Activated CD4-positive, CD25-positive, alpha-beta regulatory T cell treated with anti-CD3 and anti-CD28 coated beads, Interleukin-2, amount 50 U/mL, for 24 hours (primary cell): ENCODE measurements around the gene DNAH2.

Source experiments
- ATAC-seq, 2 donors: fragments of 150-1000 bp; cut with Tn5 transposase; one replicate each; pipeline ENCODE4 v1.10.0; 2021; ENCODE audit warnings: mild to moderate bottlenecking in 1 of 2, moderate library complexity in 1 of 2

DNAH2 gene

DNA sequence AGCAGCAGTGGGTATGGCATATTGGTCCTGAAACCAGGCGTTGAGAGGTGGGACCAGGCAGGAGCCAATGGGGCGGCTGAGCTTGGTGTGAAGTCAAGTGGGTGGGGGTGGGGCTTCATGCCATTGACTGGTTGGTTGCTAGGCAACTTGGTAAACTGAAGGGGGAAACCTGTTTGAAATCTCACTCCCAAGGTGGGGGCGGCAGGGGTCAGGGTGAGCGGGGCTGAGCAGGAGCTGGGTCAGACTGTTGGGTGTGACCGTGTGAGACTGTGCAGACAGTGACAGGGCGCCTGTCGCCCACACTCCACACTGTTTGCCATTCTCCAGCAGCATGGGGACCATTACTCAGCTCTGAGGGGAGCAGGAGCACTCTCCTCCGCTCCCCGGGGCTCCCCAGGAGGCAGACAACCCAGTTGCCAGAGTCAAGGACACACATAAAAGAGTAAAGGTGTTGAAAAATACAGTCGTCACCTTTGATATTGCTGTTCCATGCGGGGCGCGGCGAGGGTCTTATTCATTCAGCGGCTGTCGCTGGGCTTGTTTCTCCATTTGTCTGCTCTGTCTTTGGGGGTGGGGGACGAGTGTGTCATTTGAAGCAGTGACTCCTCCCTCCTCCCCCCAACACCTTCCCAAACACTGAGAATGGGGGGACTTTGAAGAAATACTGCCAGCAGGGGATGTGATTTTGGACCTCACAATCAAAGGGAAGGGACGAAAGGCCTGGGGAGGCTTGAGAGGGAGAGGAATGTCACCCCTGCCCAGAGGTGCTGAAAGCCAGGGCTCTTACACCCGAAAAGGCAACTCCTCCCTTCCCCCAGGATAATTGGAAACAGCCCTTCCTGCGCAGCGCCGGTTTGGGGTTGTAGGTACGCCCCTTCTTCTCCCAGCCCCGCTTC lies 13.7 kb upstream of the DNAH2 start:
- peak in 1 of 2 donors; percentile 30 for ATAC-seq

DNA sequence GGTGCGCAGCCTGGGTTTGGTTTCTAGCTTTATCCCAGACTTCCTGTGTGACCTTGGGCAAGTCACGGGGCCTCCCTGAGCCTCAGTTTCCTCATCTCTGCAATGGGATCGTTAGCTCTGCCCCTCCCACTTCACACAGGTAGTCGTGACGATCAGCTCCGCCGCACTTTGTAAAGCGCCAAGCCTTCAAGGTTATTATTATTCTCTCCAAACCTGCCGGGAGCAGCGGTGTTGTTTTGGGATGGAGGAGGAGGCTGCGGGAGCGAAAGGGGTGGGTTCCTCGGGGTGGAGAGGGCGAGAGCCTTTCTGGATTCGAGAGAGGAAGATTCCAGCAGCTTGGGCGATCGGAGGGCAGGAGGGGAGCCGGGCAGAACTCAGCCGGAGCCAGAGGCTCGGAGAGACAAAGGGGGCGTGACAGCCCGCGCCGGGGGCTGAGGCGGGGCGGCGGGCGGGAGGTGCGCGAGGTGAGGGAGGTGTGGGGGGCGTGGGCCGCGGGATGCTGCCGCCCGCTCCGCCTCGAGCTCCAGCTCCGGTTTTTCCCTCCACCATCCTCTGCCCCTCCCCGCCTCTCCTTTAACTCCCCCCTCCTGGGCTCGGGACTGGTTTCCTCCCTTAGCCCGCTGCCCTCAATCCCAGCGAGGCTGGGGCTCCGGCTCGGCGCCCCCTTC lies 12.8 kb upstream of the DNAH2 start, which contains the start of gene EFNB3:
Gene EFNB3 (plus strand): TSS at position 602 of the 668 bp plus-strand sequence. CDS start 397 bp downstream, outside the sequence.
- ATAC-seq = peak in 1 of 2 donors; percentile 18

DNA sequence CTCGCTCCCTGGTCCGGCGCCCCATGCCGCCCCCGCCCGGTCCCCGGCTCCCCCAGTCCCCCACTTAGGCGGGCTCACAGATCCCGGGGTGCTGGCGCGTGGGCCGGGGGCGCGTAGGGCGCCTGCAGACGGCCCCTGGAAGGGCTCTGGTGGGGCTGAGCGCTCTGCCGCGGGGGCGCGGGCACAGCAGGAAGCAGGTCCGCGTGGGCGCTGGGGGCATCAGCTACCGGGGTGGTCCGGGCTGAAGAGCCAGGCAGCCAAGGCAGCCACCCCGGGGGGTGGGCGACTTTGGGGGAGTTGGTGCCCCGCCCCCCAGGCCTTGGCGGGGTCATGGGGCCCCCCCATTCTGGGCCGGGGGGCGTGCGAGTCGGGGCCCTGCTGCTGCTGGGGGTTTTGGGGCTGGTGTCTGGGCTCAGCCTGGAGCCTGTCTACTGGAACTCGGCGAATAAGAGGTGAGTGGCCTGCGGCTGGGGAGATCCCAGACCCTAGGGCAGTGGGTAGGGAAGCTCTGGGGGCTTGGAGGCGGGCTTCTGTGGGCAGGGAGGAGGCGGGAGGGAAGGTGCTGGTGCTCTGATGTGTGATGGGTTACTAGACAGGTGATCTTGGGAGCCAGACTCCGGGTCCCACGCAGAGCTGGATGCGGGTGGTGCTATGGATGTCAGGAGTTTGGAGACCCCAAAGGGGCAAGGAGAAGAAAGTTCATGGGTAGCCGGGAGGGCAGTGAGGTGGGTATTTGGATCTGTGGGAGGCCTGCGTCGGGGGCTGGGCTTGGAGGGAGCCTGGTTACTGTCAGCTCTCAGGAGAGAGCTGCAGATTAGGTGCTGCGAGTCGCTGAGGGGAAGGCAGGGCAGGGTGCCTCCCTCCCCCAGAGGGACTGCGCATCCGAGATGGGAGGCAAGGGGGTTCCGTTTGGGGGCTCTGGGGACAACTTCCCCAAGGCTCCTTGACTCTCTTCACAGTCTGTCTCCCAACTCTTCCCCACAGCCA lies 12.0 kb upstream of the DNAH2 start:
- peak in 1 of 2 donors; percentile 39 for ATAC-seq

DNA sequence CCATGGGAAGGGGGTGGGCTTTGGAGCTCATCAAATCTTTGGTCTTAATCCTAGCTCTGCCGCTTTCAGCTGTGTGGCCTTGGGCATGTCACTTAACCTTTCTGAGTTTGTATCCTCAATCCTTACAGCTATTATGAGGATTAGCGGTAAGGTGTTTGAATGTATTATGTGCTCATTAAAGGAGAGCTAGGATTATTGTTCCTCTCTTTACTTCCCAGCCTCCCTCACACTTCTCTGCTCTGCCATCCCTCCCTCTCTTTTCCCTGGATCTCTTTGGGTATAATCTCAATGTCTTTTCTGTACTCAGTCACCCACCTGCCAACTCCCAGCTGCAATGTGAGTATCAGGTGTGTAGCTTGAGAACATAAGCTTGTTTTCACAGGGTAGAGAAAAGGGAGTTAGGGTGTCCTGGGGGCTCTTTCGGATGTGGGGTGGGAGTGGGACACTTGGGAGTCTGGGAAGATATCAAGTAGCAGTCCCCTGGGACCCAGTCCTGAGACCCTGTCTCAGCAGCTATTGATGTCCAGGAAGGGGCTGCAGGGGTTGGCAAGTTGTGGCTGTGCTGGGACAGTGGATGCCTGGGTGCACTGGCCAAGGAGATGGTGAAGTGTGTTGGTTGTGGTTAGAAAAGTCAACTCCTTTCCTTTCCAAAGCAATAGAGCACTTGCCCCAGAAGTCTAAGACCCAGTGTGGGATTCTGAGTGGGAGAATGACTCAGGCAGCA lies 10.8 kb upstream of the DNAH2 start:
- no peak for ATAC-seq

DNA sequence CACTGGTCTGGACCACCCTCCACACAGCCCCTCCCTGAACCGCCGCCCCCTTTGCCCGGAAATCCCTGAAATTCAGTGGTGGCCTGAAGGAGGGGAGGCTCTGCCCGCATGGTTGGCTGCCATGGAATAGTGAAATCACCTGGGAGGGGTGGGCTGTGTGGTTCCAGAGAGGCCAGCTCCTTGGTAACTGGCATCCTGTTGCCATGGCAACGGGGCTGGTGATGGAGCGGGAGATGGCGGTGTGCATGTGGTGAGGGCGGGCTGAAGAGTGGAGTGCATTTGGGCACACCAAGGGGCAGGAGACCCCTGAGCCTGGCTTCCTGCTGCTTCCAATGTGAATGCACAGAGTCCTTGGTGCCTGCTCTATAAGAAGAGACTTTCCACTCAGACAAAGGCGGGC lies 10.1 kb upstream of the DNAH2 start:
- no peak for ATAC-seq

DNA sequence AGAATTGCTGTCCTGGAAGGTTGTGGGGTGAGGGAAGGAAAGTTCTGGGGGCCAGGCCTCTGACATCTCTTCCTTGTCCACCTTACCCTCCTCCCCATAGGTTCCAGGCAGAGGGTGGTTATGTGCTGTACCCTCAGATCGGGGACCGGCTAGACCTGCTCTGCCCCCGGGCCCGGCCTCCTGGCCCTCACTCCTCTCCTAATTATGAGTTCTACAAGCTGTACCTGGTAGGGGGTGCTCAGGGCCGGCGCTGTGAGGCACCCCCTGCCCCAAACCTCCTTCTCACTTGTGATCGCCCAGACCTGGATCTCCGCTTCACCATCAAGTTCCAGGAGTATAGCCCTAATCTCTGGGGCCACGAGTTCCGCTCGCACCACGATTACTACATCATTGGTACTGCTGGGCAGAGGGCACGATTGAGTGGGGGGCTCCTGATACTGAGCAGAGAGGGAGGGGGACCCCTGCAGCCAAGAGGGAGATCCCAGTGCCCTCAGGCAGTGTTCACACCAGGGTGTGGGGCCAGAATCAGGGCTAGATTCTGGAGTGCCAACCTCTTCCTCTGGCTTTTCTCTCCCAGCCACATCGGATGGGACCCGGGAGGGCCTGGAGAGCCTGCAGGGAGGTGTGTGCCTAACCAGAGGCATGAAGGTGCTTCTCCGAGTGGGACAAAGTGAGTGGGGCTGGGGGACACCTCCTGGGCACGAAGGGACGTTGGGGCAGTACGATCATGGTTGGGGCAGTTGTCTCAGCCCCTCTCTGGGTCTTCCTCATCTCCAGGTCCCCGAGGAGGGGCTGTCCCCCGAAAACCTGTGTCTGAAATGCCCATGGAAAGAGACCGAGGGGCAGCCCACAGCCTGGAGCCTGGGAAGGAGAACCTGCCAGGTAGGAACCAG lies 9.4 kb upstream of the DNAH2 start:
- no peak for ATAC-seq

DNA sequence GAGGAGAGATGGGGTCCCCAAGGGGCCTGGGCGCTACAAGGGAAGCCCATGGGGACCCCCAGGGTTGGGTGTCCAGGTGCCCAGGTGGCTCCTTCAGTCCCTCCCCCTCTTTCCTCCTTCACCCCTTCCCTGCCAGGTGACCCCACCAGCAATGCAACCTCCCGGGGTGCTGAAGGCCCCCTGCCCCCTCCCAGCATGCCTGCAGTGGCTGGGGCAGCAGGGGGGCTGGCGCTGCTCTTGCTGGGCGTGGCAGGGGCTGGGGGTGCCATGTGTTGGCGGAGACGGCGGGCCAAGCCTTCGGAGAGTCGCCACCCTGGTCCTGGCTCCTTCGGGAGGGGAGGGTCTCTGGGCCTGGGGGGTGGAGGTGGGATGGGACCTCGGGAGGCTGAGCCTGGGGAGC lies 8.5 kb upstream of the DNAH2 start:
- ATAC-seq = no peak

DNA sequence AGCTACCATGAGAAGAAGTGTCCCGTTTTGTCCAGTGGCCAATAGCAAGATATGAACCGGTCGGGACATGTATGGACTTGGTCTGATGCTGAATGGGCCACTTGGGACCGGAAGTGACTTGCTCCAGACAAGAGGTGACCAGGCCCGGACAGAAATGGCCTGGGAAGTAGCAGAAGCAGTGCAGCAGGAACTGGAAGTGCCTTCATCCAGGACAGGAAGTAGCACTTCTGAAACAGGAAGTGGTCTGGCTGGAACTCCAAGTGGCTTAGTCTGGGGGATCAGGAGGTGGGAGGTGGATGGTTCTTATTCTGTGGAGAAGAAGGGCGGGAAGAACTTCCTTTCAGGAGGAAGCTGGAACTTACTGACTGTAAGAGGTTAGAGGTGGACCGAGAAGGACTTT lies 7.2 kb upstream of the DNAH2 start:
- no peak for ATAC-seq

DNA sequence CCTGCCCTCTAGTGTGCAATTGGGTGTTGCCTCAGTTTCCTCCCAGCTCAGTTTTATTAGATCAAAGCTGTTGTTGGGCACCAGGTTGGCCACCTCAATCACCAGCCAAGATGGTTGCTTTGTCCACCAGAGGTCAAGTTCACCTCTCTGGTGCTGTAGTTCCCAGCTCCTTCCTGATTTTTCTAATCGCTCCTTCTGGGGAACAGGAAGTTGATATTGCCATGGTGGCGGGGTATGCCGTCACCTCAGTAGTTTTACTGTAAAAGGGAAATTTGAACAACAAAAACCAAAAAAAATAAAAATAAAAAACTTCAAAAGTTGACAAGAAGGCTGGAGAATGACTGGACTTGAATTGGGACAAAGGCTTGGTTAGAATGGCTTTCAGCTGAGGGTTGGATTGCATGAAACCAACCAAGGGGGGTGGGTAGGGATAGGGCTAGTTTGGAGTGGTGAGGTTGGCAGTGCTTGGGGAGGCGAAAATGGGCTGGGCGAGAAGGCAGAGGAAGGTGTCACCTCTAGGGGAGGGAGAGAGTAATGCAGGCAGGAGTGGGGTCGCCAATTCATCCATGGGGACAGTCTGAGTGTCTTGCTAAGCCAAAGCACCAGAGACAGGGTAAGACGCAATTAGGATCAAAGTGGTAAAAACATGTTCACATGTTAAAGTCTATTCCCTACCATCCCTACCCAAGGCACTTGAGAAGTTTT lies 6.3 kb upstream of the DNAH2 start:
- no peak for ATAC-seq

DNA sequence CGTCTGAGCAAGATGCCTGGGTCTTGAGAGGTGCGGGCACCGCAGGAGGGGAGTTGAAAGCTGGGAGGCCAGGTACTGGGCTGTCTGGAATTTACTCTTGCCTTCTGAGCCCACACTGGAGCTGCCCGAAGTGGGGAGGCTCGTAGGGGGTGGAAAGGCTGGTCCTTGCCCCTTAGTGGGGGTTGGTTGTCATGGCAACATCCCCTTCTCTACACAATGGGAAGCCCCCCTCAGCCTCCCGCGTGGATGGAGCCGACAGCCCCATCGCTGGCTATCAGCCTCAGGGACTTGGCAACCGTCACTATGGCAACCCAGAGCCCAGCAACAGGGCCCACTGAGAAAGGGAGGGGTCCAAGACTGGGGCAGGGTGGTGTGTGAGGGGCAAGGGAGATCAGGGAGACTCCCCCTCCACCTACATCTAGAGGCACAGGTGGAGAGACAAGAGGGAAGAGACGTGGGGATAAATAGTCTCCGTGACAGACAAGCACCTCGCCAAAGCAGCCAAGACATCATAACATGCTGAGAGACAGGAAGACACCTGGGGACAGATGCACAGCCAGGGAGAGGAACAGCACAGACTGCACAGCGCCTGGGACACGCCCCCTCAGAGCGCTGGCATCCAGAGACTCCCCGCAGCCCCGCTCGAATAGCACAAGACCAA lies 5.3 kb upstream of the DNAH2 start:
- no peak for ATAC-seq

DNA sequence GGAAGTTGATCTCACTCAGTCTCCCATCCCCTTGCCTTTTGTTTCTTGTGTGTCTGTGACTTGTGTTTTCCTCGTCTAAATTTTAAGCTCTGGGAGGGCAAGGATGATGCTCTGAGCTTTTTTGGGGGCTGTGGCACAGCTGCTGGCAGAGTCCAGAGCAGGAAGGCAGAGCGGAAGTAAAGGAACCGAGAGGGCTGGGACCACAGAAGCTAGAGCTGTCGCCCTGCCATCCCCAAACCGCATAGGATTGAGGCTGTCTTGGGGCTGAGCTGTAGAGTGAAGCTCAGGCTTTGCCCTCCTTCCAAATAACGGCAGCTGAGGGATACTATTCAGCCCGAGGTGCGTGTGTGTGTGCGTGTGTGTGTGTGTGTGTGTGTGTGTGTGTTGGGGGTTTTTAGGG lies 3.8 kb upstream of the DNAH2 start:
- ATAC-seq = no peak

DNA sequence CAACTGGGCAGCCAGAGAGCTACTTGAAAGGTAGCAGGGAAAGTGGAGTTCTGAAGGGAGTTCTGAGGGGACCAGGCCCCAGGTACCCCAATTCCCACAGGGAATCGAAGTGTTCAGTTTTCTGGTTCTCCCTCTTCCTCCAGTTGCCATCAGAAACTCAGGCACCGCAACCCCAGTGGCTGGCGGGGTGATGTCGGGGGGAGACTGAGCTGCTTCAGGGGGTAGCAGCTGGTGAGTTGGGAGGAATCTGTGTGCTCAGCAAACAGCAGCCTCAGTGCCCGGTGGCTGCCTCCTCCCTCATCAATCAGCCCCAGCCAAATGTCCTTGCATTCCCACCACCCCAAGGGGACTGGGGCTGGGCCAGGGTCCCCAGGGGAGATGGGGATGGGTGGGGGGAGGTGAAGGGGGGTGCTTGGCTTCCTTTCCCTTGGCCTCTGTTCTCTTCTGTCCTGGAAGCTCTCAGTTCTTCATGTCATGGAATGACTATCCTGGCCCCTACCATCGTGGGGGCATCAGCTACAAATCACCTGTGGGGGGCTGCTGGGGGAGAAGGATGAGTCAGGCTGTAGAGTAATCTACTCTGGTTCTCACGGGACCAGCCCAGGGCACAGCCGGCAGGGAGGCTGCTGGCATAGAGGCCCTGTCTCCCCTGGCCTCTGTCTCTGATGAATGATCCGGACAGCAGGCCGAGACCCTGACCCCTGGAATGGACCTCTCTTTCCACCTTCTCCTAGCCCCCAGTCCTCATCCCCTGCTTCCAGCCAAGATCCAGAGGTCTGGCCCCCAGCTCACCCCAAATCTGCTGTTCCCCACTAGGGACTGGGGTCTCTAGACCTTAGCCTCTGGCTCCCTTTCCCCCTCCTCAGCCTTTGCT lies 2.6 kb upstream of the DNAH2 start:
- no peak for ATAC-seq

DNA sequence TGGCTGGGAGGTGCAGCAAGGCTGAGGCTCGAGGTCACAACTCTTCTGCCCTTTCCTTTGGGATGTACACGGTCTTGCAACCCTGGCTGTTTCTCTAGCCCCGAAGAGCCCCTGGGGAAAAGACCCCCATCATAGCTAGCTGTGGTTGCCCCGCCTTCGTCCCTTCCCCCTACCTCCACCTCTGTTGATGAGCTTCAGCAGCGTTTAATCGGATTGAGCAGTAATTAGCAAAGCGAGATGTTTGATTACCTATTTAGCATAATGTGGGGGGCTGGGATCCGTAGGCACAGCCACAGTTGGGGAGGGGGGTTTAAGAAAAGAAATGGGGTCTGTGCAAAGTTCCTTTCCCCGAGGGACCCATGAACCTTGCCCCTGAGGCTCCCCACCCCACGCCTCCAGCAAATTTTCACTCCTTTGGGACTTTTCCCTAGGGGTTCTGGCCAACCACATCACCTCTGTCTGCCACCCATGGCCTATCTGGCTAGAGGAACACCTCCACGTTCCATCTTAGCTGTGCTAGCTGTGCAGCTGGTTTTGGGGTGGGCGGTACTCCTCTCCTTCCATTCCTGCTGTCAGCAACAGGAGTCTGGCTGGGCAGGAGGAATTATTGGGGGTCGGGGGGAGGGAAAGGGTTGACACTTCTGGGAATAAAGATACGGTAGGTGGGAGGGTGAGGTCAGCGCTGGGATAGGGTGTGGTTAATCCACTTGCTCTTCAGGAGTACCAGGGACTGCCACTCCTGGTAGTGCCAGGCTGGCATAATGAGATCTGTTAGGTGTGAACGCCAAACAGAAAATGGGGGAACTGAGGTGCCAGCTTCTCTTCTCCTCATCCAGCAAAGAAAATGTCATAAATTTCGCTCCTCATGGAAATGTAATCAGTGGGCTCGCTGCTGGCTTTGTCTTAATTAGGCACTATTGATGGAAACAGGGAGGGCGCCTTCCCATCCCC lies 1.3 kb upstream of the DNAH2 start:
- no peak for ATAC-seq

DNA sequence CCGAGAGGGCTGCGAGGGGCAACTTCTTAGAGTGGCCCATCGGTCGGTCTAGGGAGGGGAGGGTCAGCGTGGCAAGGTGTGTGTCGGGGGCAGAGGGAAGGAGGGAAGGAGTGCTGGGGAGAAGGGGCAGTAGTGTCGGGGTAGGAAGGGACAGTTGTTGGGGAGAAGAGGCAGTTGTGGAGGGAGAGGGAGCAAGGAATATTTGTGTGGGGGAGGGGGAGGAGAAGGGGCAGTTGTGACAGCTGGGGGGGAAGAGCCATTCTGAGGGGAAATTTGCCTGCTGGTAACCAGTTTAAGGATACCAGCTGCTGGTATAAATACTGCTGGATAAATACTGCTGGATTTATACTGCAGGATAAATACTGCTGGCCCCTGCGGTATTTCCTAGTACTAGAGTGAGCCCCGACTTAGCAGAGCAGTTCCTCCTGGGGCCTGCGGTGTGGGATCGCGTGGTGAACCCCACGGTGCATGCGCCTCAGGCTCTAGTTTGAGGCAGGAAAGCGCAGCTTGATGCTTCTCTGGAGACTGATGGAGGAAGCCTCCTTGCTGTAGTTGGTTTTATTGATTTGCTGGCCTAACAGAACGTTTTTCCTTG lies 309 bp downstream of the DNAH2 start:
- peak in 1 of 2 donors; percentile 57 for ATAC-seq

DNA sequence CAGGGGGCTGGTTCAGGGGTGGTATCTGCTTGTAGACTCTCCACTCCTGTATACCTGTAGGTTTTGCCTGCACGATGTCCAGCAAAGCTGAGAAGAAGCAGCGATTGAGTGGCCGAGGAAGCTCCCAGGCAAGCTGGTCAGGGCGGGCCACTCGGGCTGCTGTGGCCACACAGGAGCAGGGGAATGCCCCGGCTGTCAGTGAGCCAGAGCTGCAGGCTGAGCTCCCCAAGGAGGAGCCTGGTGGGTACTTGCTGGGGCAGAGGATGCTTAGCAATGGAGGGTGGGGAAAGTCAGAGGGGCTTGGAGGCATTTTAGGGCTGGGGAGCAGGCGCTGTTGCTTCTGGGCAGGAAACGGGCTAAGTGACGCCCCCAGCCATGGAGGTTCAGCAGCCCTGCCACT lies 2.1 kb downstream of the DNAH2 start:
- ATAC-seq = no peak

DNA sequence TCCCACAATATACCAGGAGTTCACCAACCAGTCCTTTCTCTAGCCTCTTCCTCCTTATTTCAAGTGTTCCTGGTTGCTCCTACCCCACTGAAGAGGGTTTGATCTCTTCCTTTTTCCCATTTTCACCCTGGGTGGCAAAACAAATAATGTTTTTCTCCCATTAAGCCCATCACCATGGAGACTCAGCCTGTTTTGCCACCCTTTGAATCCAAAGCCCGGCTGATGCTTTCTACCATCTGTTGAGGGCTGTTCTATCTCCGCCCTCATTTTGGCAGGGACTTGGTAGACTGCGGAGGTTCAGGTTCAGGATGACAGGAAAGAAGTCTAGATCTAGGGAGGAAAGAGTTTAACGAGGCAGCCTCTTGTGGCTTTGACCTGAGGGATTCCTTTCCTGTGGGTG lies 2.6 kb downstream of the DNAH2 start:
- ATAC-seq = no peak

DNA sequence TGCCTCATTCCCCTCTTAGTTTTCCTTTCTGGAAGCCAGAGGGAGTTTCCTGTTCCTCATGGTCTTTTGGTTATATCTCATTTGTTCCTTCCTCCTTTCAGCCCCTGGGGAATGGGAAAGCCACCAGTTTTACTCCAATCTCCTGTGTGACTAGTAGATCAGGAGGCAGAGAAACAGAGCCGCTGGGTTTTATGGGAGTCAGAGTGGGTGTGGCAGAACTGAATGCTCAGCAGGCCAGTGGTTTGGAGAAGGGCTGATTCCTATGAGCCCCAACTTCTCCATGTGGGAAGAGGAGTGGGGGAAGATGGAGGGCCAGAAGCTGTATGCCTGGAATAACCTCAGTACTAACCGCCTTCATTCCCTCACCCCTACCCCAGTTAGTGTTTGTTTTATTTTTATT lies 4.1 kb downstream of the DNAH2 start:
- ATAC-seq = no peak
